ENCODE measurements around the gene BCL2. TPM values are rescaled to one million over a fixed set of nuclear protein-coding genes. Genes with fewer than 3 reads are reported as not detected.

Gene BCL2
- total RNA-seq, 8 experiments from 2014 or later = 0.97 to 29.2 (median 5.8) TPM

- in situ Hi-C loops (cut with MboI; ENCODE audit: low pct_unique_long_range_greater_than_20kb in 2 of 9, low sequenced_read_pairs in 9 of 9, unreplicated experiment in 9 of 9) = loop anchor here in 1 of 9 experiments (25.0 kb wide), 1 partner anchor 91 kb away; the partner anchor contains the start of gene BCL2
- WGBS, 10 experiments = 0 to 100% (median 80%) methylated on average over 1 of the region's 2 CpGs; no CpG with 5 or more reads in 3 of the 10 experiments
- no peak overlapping the region for H3K27ac ChIP-seq
- no peak overlapping the region for H3K4me3 ChIP-seq
- ATAC-seq (replicated peaks in 6 of 8) = no peak
- H3K4me1 ChIP-seq (replicated peaks in 1 of 2) = no peaks in the 10 kb centered on the region
Observed at GRCh38 chr18:63220903-63221302, 98.7 kb downstream of the BCL2 start.

GRCh38 chr18:63218472-63218871 is 101.1 kb downstream of the BCL2 start:
- ATAC-seq (replicated peaks in 6 of 8) = no peak
- Histone ChIP-seq H3K4me3 (no peak overlapping the region), H3K4me1 (replicated peaks in 1 of 2) (peaks cover 5 to 6% of the 10 kb centered on the region in 2 donors), H3K27ac (no peak overlapping the region)
- in situ Hi-C loops (cut with MboI; ENCODE audit: low pct_unique_long_range_greater_than_20kb in 2 of 9, low sequenced_read_pairs in 9 of 9, unreplicated experiment in 9 of 9) = loop anchor here in 1 of 9 experiments (25.0 kb wide), 1 partner anchor 94 kb away; the partner anchor contains the start of gene BCL2

- no peak overlapping the region for H3K27ac ChIP-seq
- in situ Hi-C loops (cut with MboI; ENCODE audit: low pct_unique_long_range_greater_than_20kb in 2 of 9, low sequenced_read_pairs in 9 of 9, unreplicated experiment in 9 of 9) = loop anchor here in 1 of 9 experiments (25.0 kb wide), 1 partner anchor 96 kb away; the partner anchor contains the start of gene BCL2
- peak in 2 of 8 experiments; percentile 21 to 55 for ATAC-seq (replicated peaks in 6 of 8)
- H3K4me3 ChIP-seq = no peak overlapping the region
- WGBS, 10 experiments = 16 to 90% (median 82%) methylated on average over 2 to 8 of the region's 9 CpGs
- peaks cover 8 to 11% of the 10 kb centered on the region in 2 donors for H3K4me1 ChIP-seq (replicated peaks in 1 of 2)
Observed at GRCh38 chr18:63216516-63217311, 102.9 kb downstream of the BCL2 start.

GRCh38 chr18:63213936-63214671 is 105.5 kb downstream of the BCL2 start:
- no peak for ATAC-seq (replicated peaks in 6 of 8)
- peaks cover 8 to 11% of the 10 kb centered on the region in 2 donors for H3K4me1 ChIP-seq (replicated peaks in 1 of 2)
- no peak overlapping the region for H3K4me3 ChIP-seq
- no peak overlapping the region for H3K27ac ChIP-seq
- 55 to 96% (median 88%) methylated on average over 2 to 8 of the region's 8 CpGs for WGBS, 10 experiments
- in situ Hi-C loops (cut with MboI; ENCODE audit: low pct_unique_long_range_greater_than_20kb in 2 of 9, low sequenced_read_pairs in 9 of 9, unreplicated experiment in 9 of 9) = loop anchor here in 1 of 9 experiments (25.0 kb wide), 1 partner anchor 98 kb away; the partner anchor contains the start of gene BCL2

GRCh38 chr18:63213331-63213900 is 106.2 kb downstream of the BCL2 start:
- peaks cover 8 to 11% of the 10 kb centered on the region in 2 donors for H3K4me1 ChIP-seq (replicated peaks in 1 of 2)
- H3K4me3 ChIP-seq = no peak overlapping the region
- ATAC-seq (replicated peaks in 6 of 8) = peak in 5 of 8 experiments; percentile 77 to 94 (median 86)
- H3K27ac ChIP-seq = no peak overlapping the region
- in situ Hi-C loops (cut with MboI; ENCODE audit: low pct_unique_long_range_greater_than_20kb in 2 of 9, low sequenced_read_pairs in 9 of 9, unreplicated experiment in 9 of 9) = loop anchor here in 1 of 9 experiments (25.0 kb wide), 1 partner anchor 99 kb away; the partner anchor contains the start of gene BCL2
- 53 to 87% (median 75%) methylated on average over 1 to 6 of the region's 6 CpGs; no CpG with 5 or more reads in 2 of the 10 experiments for WGBS, 10 experiments

GRCh38 chr18:63210521-63210920 is 109.0 kb downstream of the BCL2 start:
- 69 to 100% (median 77%) methylated on average over 1 to 3 of the region's 3 CpGs; no CpG with 5 or more reads in 1 of the 10 experiments for WGBS, 10 experiments
- Histone ChIP-seq H3K27ac (no peak overlapping the region), H3K4me1 (replicated peaks in 1 of 2) (peaks cover 8 to 11% of the 10 kb centered on the region in 2 donors), H3K4me3 (no peak overlapping the region)
- no peak for ATAC-seq (replicated peaks in 6 of 8)
- in situ Hi-C loops (cut with MboI; ENCODE audit: low pct_unique_long_range_greater_than_20kb in 2 of 9, low sequenced_read_pairs in 9 of 9, unreplicated experiment in 9 of 9) = loop anchor here in 1 of 9 experiments (25.0 kb wide), 1 partner anchor 102 kb away; the partner anchor contains the start of gene BCL2

GRCh38 chr18:63208676-63209075 is 110.9 kb downstream of the BCL2 start:
- in situ Hi-C loops (cut with MboI; ENCODE audit: low pct_unique_long_range_greater_than_20kb in 2 of 9, low sequenced_read_pairs in 9 of 9, unreplicated experiment in 9 of 9) = loop anchor here in 1 of 9 experiments (25.0 kb wide), 1 partner anchor 104 kb away; the partner anchor contains the start of gene BCL2
- no peak overlapping the region for H3K4me3 ChIP-seq
- peak in 5 of 8 experiments; percentile 46 to 66 (median 55) for ATAC-seq (replicated peaks in 6 of 8)
- 69 to 75% methylated on average over 2 of the region's 3 CpGs; no CpG with 5 or more reads in 8 of the 10 experiments for WGBS, 10 experiments
- H3K4me1 ChIP-seq (replicated peaks in 1 of 2) = peaks cover 4 to 10% of the 10 kb centered on the region in 2 donors
- H3K27ac ChIP-seq = no peak overlapping the region

- in situ Hi-C loops (cut with MboI; ENCODE audit: low pct_unique_long_range_greater_than_20kb in 2 of 9, low sequenced_read_pairs in 9 of 9, unreplicated experiment in 9 of 9) = loop anchor here in 1 of 9 experiments (25.0 kb wide), 1 partner anchor 104 kb away; the partner anchor contains the start of gene BCL2
- 40 to 100% (median 100%) methylated on average over 1 of the region's 1 CpG; no CpG with 5 or more reads in 2 of the 10 experiments for WGBS, 10 experiments
- Histone ChIP-seq H3K4me3 (no peak overlapping the region), H3K4me1 (replicated peaks in 1 of 2) (peaks cover 2% of the 10 kb centered on the region in 2 donors), H3K27ac (no peak overlapping the region)
- ATAC-seq (replicated peaks in 6 of 8) = no peak
Observed at GRCh38 chr18:63207835-63208234, 111.7 kb downstream of the BCL2 start.

GRCh38 chr18:63207143-63207790 is 112.3 kb downstream of the BCL2 start:
- 56 to 100% (median 85%) methylated on average over 1 to 8 of the region's 14 CpGs; no CpG with 5 or more reads in 2 of the 10 experiments for WGBS, 10 experiments
- in situ Hi-C loops (cut with MboI; ENCODE audit: low pct_unique_long_range_greater_than_20kb in 2 of 9, low sequenced_read_pairs in 9 of 9, unreplicated experiment in 9 of 9) = loop anchor here in 1 of 9 experiments (25.0 kb wide), 1 partner anchor 105 kb away; the partner anchor contains the start of gene BCL2
- H3K4me3 ChIP-seq = no peak overlapping the region
- H3K4me1 ChIP-seq (replicated peaks in 1 of 2) = peaks cover 2 to 5% of the 10 kb centered on the region in 2 donors
- H3K27ac ChIP-seq = no peak overlapping the region
- no peak for ATAC-seq (replicated peaks in 6 of 8)

- H3K4me1 ChIP-seq (replicated peaks in 1 of 2) = peaks cover 2 to 5% of the 10 kb centered on the region in 2 donors
- H3K27ac ChIP-seq = no peak overlapping the region
- in situ Hi-C loops (cut with MboI; ENCODE audit: low pct_unique_long_range_greater_than_20kb in 2 of 9, low sequenced_read_pairs in 9 of 9, unreplicated experiment in 9 of 9) = loop anchor here in 1 of 9 experiments (25.0 kb wide), 1 partner anchor 106 kb away; the partner anchor contains the start of gene BCL2
- ATAC-seq (replicated peaks in 6 of 8) = no peak
- H3K4me3 ChIP-seq = no peak overlapping the region
- 70 to 100% (median 81%) methylated on average over 1 to 5 of the region's 13 CpGs; no CpG with 5 or more reads in 3 of the 10 experiments for WGBS, 10 experiments
Observed at GRCh38 chr18:63206433-63207142, 113.0 kb downstream of the BCL2 start.

GRCh38 chr18:63205791-63206252 is 113.7 kb downstream of the BCL2 start:
- no peak overlapping the region for H3K27ac ChIP-seq
- peaks cover 2 to 5% of the 10 kb centered on the region in 2 donors for H3K4me1 ChIP-seq (replicated peaks in 1 of 2)
- in situ Hi-C loops (cut with MboI; ENCODE audit: low pct_unique_long_range_greater_than_20kb in 2 of 9, low sequenced_read_pairs in 9 of 9, unreplicated experiment in 9 of 9) = loop anchor here in 1 of 9 experiments (25.0 kb wide), 1 partner anchor 106 kb away; the partner anchor contains the start of gene BCL2
- no peak overlapping the region for H3K4me3 ChIP-seq
- ATAC-seq (replicated peaks in 6 of 8) = no peak
- WGBS, 10 experiments = 33 to 100% (median 60%) methylated on average over 1 to 4 of the region's 6 CpGs; no CpG with 5 or more reads in 1 of the 10 experiments
